GM19455 (cell line): Measurements from ENCODE around the gene OR2G6.
"Not testable (repeated sequence)": the region's sequence is repeated elsewhere in the genome, so short reads cannot be mapped to it uniquely, and the experiment has no call there.

Source experiments
- ATAC-seq: cut with Tn5 transposase; IDR thresholded peaks from one replicate; pipeline ENCODE4 v1.9.1; 2021; ENCODE audit not compliant: unreplicated experiment

The OR2G6 gene

GRCh38 chr1:248573856-248574255 lies 66.0 kb downstream of the OR2G6 start:
- ATAC-seq, result not testable (repeated sequence)

- not testable (repeated sequence) for ATAC-seq
Observed at GRCh38 chr1:248574657-248575056, 66.8 kb downstream of the OR2G6 start, which contains the start of gene OR2T34. TSS of gene OR2T34 (minus strand) at chr1:248574757. CDS start at chr1:248574757, 0 bp downstream.

DNA sequence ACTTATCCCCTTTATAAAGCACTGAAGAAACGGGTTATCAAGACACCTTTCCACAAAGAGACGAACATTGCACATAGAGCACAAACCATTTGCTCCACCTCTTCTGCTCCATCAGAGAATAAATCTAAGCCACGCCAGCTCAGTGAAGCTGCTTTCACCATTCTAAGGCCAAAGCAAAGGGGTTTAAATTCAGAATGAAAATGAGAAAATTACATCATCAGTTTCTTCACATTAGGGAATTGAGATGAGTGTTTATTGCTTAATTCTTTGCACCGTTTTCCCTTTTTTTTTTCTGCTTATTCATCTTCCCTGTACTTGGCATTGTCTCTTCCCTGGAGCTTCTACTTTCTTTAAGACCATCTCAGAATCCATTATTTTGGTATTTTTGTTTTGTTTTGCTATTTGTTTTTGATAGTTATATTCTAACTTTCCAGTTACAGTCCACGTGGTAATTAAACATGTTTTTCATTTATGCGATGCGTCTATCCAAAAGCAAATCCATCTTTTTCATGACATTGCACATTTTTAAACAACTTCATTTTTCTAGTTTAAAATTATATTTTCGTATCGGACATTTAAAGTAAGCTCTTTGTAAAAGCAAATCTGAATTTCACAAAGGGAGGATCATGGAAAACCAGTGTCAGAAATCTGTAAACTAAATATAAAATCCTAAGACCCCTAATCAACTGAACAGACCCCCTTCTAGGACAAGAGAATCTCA lies 68.5 kb downstream of the OR2G6 start:
- no peak for ATAC-seq
